Natural killer cell treated with Interleukin-12 subunit alpha and Interleukin-12 subunit beta and Interleukin-15 and Interleukin-18, amount 100 ng/mL, for 72 hours (primary cell): ENCODE measurements around the gene SMYD3. TPM values are rescaled to one million over a fixed set of nuclear protein-coding genes. Genes with fewer than 3 reads are reported as not detected.

Source experiments
- ATAC-seq, 2 donors: fragments of 150-1000 bp; cut with Tn5 transposase in 1 of 2; sonication (Bioruptor Pico), chemical (Tn5 transposase) in 1 of 2; 2 replicates each; pipeline ENCODE4 v1.10.0; 2021
- DNase-seq: peaks from one replicate; pipeline ENCODE4 v3.0.0; 2022; ENCODE audit warnings: low spot score
- H3K27ac Mint-ChIP-seq, 2 donors: 1 replicate in 1 of 2; 2 replicates in 1 of 2; pipeline ENCODE4 v1.8.0; 2022; ENCODE audit warnings: mixed read lengths in 2 of 2, mild to moderate bottlenecking in 1 of 2, moderate library complexity in 1 of 2
- H3K27me3 Mint-ChIP-seq, 2 donors: 1 replicate in 1 of 2; 2 replicates in 1 of 2; pipeline ENCODE4 v1.8.0; 2022; ENCODE audit warnings: mixed read lengths in 2 of 2
- H3K36me3 Mint-ChIP-seq: one replicate; pipeline ENCODE4 v1.8.0; 2022; ENCODE audit warnings: mixed read lengths
- H3K4me1 Mint-ChIP-seq, 2 donors: 1 replicate in 1 of 2; 2 replicates in 1 of 2; pipeline ENCODE4 v1.8.0; 2022; ENCODE audit warnings: low read depth in 2 of 2, mixed read lengths in 2 of 2, mild to moderate bottlenecking in 1 of 2
- H3K4me3 Mint-ChIP-seq: one replicate; pipeline ENCODE4 v1.8.0; 2022; ENCODE audit warnings: mixed read lengths
- H3K9me3 Mint-ChIP-seq: 2 replicates; pipeline ENCODE4 v1.8.0; 2022; ENCODE audit warnings: mixed read lengths
- total RNA-seq, 2 donors: library from RNA; stranded (reverse); gene quantifications; one replicate each; pipeline ENCODE4 v1.2.3, GENCODE V29; 2022

Gene SMYD3
- total RNA-seq, 2 donors from 2014 or later = 26.9 to 55.4 TPM

- no peak overlapping the region for H3K27ac Mint-ChIP-seq
Observed at GRCh38 chr1:246151796-246152434, 355.2 kb downstream of the SMYD3 start.

DNA sequence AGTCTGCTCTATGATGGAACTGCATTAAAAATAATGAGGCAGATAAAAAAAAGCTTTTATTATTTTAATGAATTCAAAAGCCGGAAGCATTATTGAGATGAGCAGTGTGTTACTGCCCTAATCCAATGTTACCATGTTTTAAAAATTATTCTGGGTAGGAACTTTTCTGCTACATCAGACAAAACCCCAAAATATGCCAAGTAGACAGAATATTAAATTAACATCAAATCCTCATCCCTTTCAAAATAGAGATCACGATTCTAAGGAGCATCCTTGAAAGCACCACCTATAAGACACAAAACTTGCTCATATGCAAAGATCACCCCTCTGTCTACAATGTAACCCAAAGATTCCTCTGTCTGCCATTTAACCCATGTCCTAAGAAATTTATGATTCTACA, 357.5 kb downstream of the SMYD3 start:
- no peaks in the 10 kb centered on the region for H3K4me1 Mint-ChIP-seq
- peaks cover 5% of the 10 kb centered on the region for H3K36me3 Mint-ChIP-seq
- H3K9me3 Mint-ChIP-seq = no peaks in the 10 kb centered on the region
- no peaks in the 10 kb centered on the region for H3K27me3 Mint-ChIP-seq
- ATAC-seq = no peak
- H3K4me3 Mint-ChIP-seq = no peak overlapping the region
- H3K27ac Mint-ChIP-seq = no peak overlapping the region
- no peak for DNase-seq

More at GRCh38 chr1:246151796-246152434, 355.2 kb downstream of the SMYD3 start:
- Mint-ChIP-seq H3K4me3 (no peak overlapping the region), H3K9me3 (no peaks in the 10 kb centered on the region), H3K27me3 (no peaks in the 10 kb centered on the region), H3K4me1 (no peaks in the 10 kb centered on the region), H3K36me3 (no peaks in the 10 kb centered on the region)
- no peak for DNase-seq
- ATAC-seq = no peak

- DNase-seq = no peak
- Mint-ChIP-seq H3K4me1 (no peaks in the 10 kb centered on the region), H3K27ac (no peak overlapping the region), H3K4me3 (no peak overlapping the region), H3K27me3 (no peaks in the 10 kb centered on the region), H3K36me3 (peaks cover 5% of the 10 kb centered on the region), H3K9me3 (no peaks in the 10 kb centered on the region)
- ATAC-seq = no peak
Observed at GRCh38 chr1:246147524-246148461, 359.3 kb downstream of the SMYD3 start.

DNA sequence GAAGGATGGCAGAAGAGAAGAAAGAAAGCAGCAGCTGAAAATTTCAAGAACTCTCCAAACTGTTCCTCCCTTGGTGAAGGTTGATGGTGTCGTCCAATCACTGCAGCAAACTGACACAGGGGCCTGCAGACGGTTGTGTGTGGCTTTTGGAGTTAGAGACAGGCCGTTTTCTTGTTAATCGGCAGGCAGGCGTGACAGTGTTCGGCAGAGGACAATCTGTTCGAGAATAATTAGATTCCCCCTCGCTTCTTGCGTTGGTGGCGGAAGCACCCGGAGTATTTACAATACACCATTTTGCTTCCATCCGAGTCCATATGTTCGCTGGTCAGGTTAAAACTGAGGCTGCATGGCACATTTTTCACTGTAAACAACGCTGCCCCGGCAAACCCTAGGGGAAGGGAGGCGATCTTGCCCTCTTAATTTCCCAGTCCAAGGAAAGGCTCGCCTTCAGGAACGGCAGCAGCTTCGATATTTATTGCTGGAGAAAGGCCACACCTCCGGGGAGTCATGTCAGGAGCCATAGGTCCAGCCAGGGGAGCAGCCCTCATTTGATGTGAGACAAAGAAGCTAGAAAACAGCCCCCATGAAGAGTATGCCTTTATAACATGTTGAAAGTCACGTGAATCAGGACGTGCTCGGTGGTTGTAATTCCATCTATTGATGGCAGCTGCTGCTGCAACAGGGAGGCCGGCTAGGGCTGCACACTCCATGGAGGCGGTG, 360.1 kb downstream of the SMYD3 start:
- DNase-seq = no peak
- Mint-ChIP-seq H3K27ac (no peak overlapping the region), H3K27me3 (no peaks in the 10 kb centered on the region), H3K4me3 (no peak overlapping the region), H3K9me3 (no peaks in the 10 kb centered on the region), H3K36me3 (peaks cover 5% of the 10 kb centered on the region), H3K4me1 (no peaks in the 10 kb centered on the region)
- no peak for ATAC-seq

DNA sequence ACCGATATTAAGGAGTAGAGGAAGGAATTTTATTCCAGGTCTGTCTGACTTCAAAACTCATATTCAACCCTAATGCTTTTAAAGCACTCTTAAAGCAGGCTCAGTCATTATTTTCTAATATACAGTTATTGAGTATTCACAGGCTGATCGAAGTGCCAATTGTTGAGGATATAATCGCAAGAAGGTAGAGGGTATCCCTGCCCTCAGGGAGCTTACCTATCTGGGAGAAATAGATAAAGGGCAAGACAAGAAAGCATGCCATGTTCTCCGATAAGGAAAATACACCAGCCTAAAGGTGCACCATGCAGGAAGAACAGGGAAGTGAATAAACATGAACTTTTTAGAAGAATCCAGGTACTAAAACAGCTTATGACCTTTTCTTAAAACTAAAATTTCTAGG, 361.2 kb downstream of the SMYD3 start:
- DNase-seq (no peak), ATAC-seq (no peak)
- Mint-ChIP-seq H3K27me3 (no peaks in the 10 kb centered on the region), H3K9me3 (no peaks in the 10 kb centered on the region), H3K36me3 (peaks cover 5% of the 10 kb centered on the region), H3K4me1 (no peaks in the 10 kb centered on the region), H3K27ac (no peak overlapping the region), H3K4me3 (no peak overlapping the region)

DNA sequence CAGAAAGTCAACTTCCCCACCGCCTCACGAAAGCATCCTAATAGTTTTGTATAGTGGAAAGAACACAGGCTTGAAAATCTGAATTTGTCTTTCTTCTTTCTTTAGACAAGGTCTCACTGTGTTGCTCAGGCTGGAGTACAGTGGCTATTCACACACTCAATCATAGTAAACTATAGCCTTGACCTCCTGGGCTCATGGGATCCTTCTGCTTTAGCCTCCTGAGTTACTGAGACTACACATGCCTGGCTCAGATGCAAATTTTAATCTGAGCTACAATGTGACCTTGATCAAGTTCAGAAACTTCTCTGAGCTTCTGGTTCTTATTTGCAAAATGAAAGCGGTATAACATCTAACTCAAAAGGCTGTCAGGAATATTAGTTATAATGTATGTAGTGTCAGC, 362.1 kb downstream of the SMYD3 start:
- Mint-ChIP-seq H3K27me3 (no peaks in the 10 kb centered on the region), H3K27ac (no peak overlapping the region), H3K4me1 (no peaks in the 10 kb centered on the region), H3K36me3 (peaks cover 5% of the 10 kb centered on the region), H3K4me3 (no peak overlapping the region), H3K9me3 (no peaks in the 10 kb centered on the region)
- DNase-seq = no peak
- ATAC-seq = no peak

DNA sequence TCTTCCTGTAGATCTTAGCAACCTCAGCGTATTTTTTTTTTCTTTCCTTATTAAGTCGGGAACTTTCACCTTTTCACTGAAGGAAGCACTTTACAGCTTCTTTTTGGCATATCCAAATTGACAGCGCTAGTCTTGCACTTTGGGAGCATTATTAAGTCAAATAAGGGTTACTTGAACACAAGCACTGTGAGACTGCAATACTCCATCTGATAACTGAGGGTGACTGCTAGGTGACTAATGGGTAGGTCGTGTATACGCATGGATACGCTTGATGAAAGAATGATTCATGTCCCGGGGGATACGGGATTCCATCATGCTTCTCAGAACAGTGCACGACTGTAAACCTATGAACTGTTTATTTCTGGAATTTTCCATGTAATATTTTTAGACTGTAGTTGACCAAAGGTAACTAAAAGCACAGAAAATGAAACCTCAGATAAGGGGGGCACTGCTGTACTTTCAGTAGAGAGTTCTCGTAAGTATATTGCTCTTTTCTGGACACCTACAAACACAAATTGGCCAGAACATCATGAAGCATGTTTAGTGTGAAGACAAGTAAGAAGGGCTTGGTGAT, 364.7 kb downstream of the SMYD3 start:
- Mint-ChIP-seq H3K27ac (no peak overlapping the region), H3K4me1 (no peaks in the 10 kb centered on the region), H3K27me3 (no peaks in the 10 kb centered on the region), H3K36me3 (peaks cover 5% of the 10 kb centered on the region), H3K4me3 (no peak overlapping the region), H3K9me3 (no peaks in the 10 kb centered on the region)
- ATAC-seq (no peak), DNase-seq (no peak)

DNA sequence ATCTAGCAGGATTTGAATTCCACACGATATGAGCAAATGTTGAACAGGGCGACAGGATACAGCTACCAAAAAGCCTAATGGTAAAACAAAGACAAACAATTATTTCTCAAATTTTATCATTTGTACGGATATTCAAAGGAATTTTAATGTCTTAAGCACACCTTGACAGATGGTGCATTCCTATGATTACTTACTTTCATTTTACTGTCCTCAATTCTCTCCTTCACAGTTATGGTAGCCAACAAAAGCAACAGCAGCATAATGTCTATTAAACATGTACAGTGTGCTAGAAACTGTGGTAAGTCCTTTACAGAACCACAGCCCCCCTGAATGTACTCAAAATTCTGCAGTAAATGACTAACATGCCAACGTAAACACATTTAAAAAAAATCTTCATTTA, 365.8 kb downstream of the SMYD3 start:
- no peak overlapping the region for H3K4me3 Mint-ChIP-seq
- no peaks in the 10 kb centered on the region for H3K27me3 Mint-ChIP-seq
- no peaks in the 10 kb centered on the region for H3K9me3 Mint-ChIP-seq
- H3K36me3 Mint-ChIP-seq = peaks cover 2% of the 10 kb centered on the region
- ATAC-seq = no peak
- no peaks in the 10 kb centered on the region for H3K4me1 Mint-ChIP-seq
- DNase-seq = no peak
- no peak overlapping the region for H3K27ac Mint-ChIP-seq

GRCh38 chr1:246139745-246140182, 367.3 kb downstream of the SMYD3 start:
- Mint-ChIP-seq H3K4me1 (no peaks in the 10 kb centered on the region), H3K27ac (no peak overlapping the region), H3K27me3 (no peaks in the 10 kb centered on the region), H3K4me3 (no peak overlapping the region), H3K36me3 (no peaks in the 10 kb centered on the region), H3K9me3 (no peaks in the 10 kb centered on the region)
- no peak for ATAC-seq
- DNase-seq = no peak

GRCh38 chr1:246138781-246139180, 368.3 kb downstream of the SMYD3 start:
- no peak for DNase-seq
- H3K27me3 Mint-ChIP-seq = no peaks in the 10 kb centered on the region

GRCh38 chr1:246136477-246136876, 370.6 kb downstream of the SMYD3 start:
- DNase-seq = no peak
- no peak overlapping the region for H3K27ac Mint-ChIP-seq
- no peaks in the 10 kb centered on the region for H3K9me3 Mint-ChIP-seq
- no peaks in the 10 kb centered on the region for H3K27me3 Mint-ChIP-seq
- no peaks in the 10 kb centered on the region for H3K4me1 Mint-ChIP-seq
- H3K36me3 Mint-ChIP-seq = no peaks in the 10 kb centered on the region
- no peak for ATAC-seq
- no peak overlapping the region for H3K4me3 Mint-ChIP-seq

More at GRCh38 chr1:246138781-246139180, 368.3 kb downstream of the SMYD3 start:
- H3K27ac Mint-ChIP-seq = no peak overlapping the region
- H3K4me1 Mint-ChIP-seq = no peaks in the 10 kb centered on the region
- ATAC-seq = no peak
- no peaks in the 10 kb centered on the region for H3K36me3 Mint-ChIP-seq
- no peak overlapping the region for H3K4me3 Mint-ChIP-seq
- no peaks in the 10 kb centered on the region for H3K9me3 Mint-ChIP-seq

- Mint-ChIP-seq H3K9me3 (no peaks in the 10 kb centered on the region), H3K4me1 (no peaks in the 10 kb centered on the region), H3K27me3 (no peaks in the 10 kb centered on the region), H3K27ac (no peak overlapping the region), H3K4me3 (no peak overlapping the region), H3K36me3 (no peaks in the 10 kb centered on the region)
- DNase-seq (no peak), ATAC-seq (no peak)
Observed at GRCh38 chr1:246134789-246135188, 372.3 kb downstream of the SMYD3 start.

- H3K9me3 Mint-ChIP-seq = no peaks in the 10 kb centered on the region
Observed at GRCh38 chr1:246131095-246131494, 376.0 kb downstream of the SMYD3 start.

More at GRCh38 chr1:246131095-246131494, 376.0 kb downstream of the SMYD3 start:
- H3K27ac Mint-ChIP-seq = no peak overlapping the region
- no peaks in the 10 kb centered on the region for H3K4me1 Mint-ChIP-seq
- no peak overlapping the region for H3K4me3 Mint-ChIP-seq
- H3K27me3 Mint-ChIP-seq = no peaks in the 10 kb centered on the region
- ATAC-seq (no peak), DNase-seq (no peak)
- H3K36me3 Mint-ChIP-seq = no peaks in the 10 kb centered on the region
